Measurements from ENCODE around the gene CSPG4.
"Not testable (repeated sequence)": the region's sequence is repeated elsewhere in the genome, so short reads cannot be mapped to it uniquely, and the experiment has no call there.

Gene CSPG4

DNA sequence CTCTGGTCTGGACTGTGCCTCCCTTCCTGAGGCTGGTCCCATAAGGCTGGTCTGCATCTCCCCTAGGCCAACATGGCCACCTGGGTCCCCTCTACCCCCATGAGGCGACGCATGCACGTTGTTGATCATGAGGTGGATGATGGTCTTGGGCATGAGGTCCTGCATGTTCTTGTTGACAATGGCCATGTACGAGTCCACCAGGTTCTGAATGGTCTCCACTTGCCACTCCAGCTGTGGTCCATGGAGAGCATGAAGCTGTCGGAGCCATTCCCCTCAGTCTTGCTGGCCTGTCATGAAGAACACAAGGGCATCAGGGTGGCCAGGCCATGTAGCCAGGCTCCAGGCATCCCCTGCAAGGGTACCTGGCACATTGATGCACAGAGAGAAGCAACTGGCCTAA lies 27.1 kb upstream of the CSPG4 start:
- DNase-seq (ENCODE audit: low spot score): no peak

- DNase-seq (ENCODE audit: low spot score): peak; percentile 89
Observed at GRCh38 chr15:75738647-75739325, 26.1 kb upstream of the CSPG4 start.

DNA sequence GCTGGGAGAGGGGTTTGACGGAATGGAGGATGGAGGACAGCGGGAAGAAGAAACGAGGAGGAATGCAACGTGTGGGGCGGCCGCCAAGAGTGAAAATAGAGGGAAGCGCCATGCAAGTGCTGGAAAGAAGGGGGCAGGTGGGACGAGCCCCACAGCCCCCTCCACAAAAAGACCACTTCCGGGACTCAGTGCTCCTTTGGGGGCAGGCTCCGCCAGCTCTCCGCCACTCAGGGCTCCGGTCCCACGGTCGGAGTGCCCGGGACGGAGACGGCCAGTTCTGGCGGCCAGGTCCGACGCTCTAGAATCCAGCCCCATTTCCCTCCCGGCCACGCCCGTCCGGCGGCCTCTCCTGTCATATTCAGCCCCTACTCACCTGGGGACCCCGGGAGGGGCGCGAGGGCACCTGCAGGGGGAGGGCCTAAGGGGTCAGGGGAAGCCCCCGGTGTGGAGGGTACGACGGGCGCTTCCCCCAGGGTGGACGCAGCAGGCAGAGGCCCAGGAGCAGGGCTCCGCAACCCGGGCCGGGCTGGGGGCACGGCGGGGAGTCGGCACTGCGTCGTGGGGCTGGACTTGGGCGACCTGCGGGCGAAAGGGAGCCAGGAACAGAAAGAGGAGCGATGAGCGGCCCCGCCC lies 25.5 kb upstream of the CSPG4 start:
- DNase-seq (ENCODE audit: low spot score): no peak

GRCh38 chr15:75737116-75738013 lies 24.7 kb upstream of the CSPG4 start:
- not testable (repeated sequence) for DNase-seq (ENCODE audit: low spot score)

DNA sequence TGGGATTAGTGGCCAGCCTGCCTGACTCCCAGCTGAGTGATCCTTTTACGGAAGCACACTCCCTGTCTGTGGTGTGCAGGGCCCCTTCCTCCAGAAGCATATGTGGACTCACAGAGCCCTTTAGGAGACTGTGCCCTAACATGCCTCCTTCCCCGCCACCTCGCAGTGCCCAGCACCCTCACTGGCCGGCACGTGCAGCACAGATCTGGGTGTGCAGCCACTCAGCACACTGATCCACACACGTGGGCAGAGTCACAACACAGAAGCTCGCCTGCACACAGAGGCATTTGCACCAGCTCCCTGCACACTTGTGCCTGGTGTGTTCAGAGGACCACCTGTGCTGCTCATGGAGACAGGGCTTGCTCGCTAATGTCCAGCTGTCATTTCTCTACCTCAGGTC lies 23.6 kb upstream of the CSPG4 start:
- DNase-seq (ENCODE audit: low spot score): no peak

DNA sequence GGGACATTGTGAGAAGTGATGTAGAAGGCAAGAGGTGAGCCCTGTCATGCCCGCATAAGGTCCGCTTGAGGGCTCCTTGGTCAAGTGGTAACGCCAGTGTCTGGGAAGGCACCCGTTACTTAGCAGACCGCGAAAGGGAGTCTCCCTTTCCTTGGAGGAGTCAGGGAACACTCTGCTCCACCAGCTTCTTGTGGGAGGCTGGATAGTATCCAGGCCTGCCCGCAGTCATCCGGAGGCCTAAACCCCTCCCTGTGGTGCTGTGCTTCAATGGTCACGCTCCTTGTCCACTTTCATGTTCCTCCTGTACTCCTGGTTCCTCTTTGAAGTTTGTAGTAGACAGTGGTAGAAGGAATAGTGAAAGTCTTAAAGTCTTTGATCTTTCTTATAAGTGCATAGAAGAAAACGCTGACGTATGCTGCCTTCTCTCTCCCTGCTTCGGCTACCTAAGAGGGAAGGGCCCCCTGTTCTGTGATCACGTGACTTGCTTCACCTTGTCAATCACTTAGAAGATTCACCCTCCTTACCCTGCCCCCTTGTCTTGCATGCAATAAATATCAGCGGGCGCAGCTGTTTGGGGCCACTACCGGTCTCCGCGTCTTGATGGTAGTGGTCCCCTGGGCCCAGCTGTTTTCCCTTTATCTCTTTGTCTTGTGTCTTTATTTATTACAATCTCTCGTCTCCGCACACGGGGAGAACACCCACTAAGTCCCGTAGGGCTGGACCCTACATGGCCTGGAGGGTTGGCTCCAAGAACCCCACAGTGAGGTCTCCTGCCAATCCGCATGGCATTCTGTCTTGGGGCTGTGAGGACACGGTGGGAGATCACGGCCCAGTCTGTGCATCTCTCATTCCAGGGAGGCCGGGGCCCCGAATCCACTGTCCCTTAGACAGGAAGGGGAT lies 22.5 kb upstream of the CSPG4 start:
- not testable (repeated sequence) for DNase-seq (ENCODE audit: low spot score)

DNA sequence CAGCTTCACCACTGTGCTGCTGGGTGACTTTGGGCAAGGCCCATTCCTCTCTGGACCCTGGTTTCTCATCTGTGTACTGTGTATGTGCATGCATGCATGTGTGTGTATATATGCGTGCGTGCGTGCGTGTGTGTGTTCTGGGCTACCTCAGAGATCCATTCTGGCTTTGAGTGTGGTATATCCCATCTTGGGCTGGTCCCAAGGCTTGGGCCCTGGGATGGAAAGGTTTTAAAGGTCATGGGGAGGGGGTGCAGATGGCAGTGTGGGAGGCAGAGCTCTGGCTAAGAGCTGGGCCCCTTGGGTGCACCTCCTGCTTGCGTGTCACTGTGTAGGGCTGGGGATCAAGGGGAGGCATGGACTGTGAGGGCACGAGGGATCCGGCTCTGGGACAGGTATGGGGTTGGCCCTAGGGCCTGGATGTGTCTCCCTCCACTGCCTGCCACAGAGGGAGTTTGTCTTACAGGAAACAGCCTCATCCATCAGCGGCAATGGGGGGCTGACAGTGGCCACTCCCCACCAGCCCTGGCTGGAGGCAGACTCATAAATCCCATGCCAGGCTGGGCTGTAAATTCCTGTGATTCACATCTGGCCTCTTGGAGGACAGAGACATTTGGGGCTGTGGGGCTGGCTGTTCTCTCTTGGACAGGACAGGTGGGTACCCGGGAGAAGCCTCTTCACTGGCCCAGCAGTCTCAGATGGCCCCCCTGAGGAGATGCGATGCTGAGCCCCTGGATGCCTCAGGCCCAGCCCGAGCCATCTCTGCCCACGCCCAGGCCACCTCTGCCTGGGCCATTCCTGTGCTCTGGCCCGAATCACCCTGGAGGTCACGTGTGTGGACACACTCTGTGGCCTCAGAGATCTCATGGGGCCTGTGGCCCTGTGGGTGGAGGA lies 21.4 kb upstream of the CSPG4 start:
- DNase-seq (ENCODE audit: low spot score): no peak

DNA sequence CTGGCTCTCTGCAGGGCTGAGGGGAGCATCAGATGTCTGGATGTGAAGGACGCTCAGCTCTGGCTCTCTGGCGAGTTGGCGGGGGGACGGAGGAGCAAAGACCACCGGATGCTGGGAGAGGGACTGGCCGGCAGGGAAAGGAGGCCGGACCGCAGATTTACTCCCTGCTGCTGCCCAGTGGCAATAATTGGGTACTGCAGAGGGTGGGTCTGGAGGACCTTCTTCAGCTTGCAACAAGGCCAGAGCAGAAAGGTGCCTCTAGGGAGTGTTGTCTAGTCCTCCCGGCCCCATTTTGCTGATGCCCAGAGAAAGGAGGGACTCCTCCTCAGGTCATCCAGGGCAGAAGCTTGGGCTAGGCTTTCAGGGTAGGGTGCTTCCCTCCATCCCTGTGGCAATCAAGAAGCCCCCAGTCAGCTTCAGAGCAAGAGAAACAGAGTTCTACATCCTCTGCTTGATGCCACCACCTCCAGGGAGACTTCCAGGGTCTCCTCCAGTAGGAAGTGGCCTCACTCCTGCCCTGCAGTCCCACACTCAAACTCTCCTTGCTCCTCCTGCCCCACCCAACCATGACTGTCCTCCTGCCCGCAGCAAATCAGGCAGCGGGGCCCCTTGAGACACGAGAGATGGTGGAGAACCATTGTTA lies 20.3 kb upstream of the CSPG4 start:
- peak; percentile 41 for DNase-seq (ENCODE audit: low spot score)

DNA sequence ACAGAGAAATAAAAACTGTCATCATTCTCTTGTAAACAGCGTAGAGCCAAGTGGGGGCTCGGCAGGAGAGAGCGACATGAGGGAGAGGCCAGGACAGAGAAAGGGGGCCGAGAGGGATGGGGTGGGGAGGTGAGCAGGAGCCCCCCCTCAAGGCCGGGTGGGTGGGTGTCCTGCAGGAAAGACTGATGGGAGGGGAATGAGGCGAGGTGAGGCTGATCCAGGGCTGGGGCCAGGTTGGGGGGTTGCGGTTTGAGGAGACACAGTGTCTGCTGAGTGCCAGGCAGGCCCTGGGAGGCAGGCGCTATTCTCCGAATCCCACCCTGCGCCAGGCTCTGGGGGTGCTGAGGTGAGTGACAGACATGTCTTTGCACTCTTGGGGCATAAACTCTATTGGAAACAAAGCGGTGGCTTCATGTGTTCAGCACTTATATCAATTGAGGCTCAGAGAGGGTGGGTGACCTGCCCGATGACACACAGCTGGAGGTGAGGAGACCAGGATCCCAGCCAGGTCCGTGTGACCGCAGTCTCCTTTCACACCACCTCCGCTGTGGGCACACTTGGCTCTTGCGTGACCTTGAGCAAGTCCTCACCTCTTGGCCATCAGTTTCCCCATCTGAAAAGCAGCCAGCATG lies 19.6 kb upstream of the CSPG4 start:
- no peak for DNase-seq (ENCODE audit: low spot score)

GRCh38 chr15:75731248-75732151 lies 18.9 kb upstream of the CSPG4 start:
- DNase-seq (ENCODE audit: low spot score): no peak

DNA sequence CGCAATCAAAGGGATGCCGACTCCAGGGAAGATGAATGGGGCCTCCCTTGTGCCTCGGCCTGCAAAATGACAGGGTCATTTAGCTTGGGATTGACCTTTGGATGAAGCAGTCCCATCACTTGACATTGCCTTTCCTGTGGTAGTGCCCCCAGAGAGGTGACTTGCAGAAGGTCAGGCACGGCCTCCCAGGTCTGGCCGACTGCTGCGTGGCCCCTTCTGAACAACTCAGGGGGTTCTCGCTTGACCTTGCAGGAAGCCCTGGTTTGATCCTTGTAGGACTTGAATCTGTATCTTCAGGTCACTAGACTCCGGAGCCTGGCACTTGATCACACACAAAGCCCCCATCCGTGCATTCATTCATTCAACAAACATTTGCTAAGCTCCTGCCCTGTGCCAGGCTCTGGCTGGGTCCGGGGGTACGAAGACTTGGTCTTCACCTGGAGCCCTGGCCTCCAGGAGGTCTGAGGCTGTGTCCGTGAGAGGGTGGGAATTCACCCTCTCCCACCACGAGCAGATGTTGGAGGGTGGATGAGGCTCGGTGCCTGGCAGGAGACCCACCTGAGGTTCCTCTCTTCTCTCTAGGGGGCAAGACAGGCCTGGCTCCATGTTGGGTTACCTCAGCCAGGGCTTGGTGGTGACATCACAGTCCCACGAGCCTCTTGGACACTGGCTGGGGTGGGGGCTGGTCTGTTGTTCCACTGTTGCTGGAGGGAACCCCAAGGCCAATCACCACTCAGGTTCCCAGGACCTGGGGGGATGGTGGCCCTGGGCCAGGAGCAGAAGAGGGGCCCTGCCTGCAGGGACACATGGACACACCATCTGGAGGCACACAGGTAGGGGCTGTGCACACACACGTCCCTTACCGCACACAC lies 18.0 kb upstream of the CSPG4 start:
- DNase-seq (ENCODE audit: low spot score): not testable (repeated sequence)

- DNase-seq (ENCODE audit: low spot score): no peak
Observed at GRCh38 chr15:75729326-75730069, 16.9 kb upstream of the CSPG4 start.

DNA sequence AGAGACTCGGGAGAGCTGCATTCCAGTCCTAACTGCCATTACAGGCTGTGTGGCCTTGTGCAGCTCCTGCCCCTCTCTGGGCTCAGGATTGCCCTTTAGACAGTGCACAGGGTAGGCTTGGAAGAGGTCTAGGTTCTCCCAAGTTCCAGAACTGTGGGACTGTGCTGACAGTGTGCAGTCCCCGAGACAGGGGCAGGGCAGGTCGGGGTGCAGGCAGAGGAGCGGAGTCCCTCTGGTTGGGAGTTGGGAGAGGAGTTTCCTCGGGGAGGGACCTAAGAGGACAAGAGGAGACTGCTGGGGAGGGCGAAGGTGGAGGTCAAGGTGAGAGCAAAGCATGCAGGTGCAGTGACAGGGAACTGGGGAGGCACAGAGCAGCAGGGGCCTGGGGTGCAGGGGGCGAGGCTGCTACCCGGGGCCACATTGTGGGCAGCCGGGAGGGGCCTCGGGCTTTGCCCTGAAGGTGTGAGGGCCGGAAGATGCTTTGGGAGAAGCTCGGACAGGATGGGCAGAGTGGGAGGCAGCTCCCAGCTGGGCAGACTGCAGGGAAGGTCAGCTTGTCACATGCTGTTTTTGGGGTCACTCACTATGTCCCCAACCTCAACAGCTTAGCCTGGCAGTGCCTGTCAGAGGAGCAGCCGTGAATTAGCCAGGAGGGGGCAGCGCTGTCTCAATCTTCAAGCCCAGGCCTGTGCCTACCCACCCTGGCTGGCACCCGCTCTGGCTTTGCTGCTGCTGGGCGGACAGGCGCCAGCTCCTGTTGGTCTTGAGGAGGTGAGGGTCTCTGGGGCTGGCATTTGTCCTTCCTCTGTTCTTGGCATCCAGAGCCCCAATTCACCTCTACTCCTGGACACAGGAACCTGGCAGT lies 15.4 kb upstream of the CSPG4 start:
- DNase-seq (ENCODE audit: low spot score): peak; percentile 66

DNA sequence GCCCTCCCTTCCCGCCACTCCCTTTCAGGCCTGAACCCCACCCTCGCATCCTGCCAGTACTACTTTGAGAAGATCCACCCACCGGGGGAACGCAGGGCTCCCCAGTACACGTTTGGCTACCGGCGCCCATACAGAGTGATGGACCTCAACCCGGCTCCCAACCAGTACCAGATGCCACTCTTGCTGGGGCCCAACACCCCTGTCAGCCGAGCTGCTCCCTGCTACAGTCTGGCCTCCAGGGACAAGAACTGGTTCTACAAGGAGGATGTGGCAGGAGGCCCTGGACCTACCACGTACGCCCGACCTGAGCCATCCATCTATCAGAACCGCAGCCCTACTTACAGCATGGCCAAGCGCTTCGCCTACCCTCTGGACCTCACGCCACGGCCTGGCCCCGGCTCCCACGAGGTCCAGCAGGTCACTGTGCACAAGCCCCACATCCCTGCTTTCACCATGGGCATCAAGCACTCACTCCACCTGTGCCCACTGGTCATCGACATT lies 14.4 kb upstream of the CSPG4 start:
- no peak for DNase-seq (ENCODE audit: low spot score)

DNA sequence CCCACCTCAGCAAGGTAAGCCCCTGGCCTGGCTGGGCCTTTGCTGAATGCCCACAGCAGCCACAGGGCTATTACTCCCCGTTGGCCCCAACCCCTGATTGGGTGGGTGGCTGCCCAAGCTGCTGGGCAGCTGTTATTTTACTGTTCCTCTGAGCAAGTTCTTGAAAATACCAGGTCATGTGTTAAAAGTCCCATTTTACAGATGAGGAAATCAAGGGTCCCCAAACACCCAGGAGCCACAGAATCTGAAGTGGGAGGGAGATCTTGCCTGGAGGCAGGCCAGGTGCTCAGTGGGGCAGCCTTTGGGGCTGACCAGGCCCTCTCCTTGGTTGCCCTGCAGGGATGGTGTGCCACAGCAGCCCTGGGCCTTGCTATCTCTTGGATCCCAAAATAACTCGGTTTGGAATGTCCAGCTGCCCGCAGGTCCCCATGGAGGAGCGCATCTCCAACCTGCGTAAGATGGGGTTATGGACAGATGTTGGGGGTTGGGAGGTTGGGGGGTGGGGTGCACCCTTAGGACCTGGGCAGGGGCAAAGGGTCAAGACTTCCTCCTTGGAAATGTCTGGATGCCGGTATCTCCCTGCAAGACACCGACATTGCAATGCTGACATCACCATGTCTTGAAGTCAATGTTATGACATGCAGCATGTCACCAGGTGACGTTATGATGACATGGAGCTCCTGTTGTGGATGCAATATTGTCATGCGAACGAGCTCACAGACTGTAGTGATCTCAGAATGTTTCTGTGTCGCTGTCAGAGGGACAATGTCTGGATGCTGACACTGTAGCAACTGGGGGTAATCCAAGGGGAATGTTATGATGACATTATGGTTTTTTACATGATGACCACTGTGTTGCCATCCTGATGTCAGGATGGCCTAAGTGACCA lies 13.3 kb upstream of the CSPG4 start:
- no peak for DNase-seq (ENCODE audit: low spot score)

Data from CD4-positive, alpha-beta T cell treated with Interleukin-6 at 100 ng/mL for 8 hours (primary cell).